H1 (cell line): ENCODE measurements around the gene RNMT. TPM values are rescaled to one million over a fixed set of nuclear protein-coding genes. Genes with fewer than 3 reads are reported as not detected.

Experiments used
- GABPA ChIP-seq: IDR thresholded peaks from 2 replicates; pipeline ENCODE4 v1.6.1; 2011; ENCODE audit warnings: mild to moderate bottlenecking, low read length, moderate library complexity, borderline replicate concordance; ENCODE audit not compliant: insufficient read depth
- SRF ChIP-seq: IDR thresholded peaks from 2 replicates; pipeline ENCODE4 v1.6.1; 2011; ENCODE audit warnings: mild to moderate bottlenecking, low read depth, low read length, moderate library complexity
- polyA plus RNA-seq, 7 experiments: library from polyadenylated mRNA; depleted of rRNA in 3 of 7; stranded (reverse) in 5 of 7; unstranded in 2 of 7; fragments of >200 nt in 5 of 7; fragments of 200-250 nt in 2 of 7; gene quantifications; 1 replicate in 5 of 7; 2 replicates in 1 of 7; 4 replicates in 1 of 7; pipeline versions ENCODE4 v1.2.1 to v1.2.3, GENCODE V29; 2011 to 2013; ENCODE audit warnings: missing spikeins in 2 of 7, mixed read lengths in 2 of 7
- total RNA-seq: library from RNA; stranded (reverse); fragmentation: NEBNext Ultra II Directional; extraction: Animal tissue kit (Norgen Biotek cat#: 25700); gene quantifications from 2 replicates; pipeline ENCODE4 v1.2.1, GENCODE V29; 2021
- TF ChIP-seq, protein P1 (sequence below): fragments of 300-600 bp; sonication (generic); IDR thresholded peaks from 2 replicates; pipeline ENCODE4 v1.7.1; 2012; ENCODE audit warnings: low read length, moderate library complexity, mild to moderate bottlenecking, inconsistent platforms; ENCODE audit not compliant: insufficient replicate concordance
- TF ChIP-seq, protein P2 (sequence below): IDR thresholded peaks from 2 replicates; pipeline ENCODE4 v1.6.1; 2012; ENCODE audit warnings: low read length, inconsistent platforms

RNMT gene
- total and polyA plus RNA-seq, 2 of the 8 experiments (the other 6 are each of a cell fraction or from before 2014, with no cell fraction given), result 25.3 to 63.5 TPM

GRCh38 chr18:13720847-13721246 is 5.6 kb upstream of the RNMT start (continued):
- TF ChIP-seq, protein P1, sequence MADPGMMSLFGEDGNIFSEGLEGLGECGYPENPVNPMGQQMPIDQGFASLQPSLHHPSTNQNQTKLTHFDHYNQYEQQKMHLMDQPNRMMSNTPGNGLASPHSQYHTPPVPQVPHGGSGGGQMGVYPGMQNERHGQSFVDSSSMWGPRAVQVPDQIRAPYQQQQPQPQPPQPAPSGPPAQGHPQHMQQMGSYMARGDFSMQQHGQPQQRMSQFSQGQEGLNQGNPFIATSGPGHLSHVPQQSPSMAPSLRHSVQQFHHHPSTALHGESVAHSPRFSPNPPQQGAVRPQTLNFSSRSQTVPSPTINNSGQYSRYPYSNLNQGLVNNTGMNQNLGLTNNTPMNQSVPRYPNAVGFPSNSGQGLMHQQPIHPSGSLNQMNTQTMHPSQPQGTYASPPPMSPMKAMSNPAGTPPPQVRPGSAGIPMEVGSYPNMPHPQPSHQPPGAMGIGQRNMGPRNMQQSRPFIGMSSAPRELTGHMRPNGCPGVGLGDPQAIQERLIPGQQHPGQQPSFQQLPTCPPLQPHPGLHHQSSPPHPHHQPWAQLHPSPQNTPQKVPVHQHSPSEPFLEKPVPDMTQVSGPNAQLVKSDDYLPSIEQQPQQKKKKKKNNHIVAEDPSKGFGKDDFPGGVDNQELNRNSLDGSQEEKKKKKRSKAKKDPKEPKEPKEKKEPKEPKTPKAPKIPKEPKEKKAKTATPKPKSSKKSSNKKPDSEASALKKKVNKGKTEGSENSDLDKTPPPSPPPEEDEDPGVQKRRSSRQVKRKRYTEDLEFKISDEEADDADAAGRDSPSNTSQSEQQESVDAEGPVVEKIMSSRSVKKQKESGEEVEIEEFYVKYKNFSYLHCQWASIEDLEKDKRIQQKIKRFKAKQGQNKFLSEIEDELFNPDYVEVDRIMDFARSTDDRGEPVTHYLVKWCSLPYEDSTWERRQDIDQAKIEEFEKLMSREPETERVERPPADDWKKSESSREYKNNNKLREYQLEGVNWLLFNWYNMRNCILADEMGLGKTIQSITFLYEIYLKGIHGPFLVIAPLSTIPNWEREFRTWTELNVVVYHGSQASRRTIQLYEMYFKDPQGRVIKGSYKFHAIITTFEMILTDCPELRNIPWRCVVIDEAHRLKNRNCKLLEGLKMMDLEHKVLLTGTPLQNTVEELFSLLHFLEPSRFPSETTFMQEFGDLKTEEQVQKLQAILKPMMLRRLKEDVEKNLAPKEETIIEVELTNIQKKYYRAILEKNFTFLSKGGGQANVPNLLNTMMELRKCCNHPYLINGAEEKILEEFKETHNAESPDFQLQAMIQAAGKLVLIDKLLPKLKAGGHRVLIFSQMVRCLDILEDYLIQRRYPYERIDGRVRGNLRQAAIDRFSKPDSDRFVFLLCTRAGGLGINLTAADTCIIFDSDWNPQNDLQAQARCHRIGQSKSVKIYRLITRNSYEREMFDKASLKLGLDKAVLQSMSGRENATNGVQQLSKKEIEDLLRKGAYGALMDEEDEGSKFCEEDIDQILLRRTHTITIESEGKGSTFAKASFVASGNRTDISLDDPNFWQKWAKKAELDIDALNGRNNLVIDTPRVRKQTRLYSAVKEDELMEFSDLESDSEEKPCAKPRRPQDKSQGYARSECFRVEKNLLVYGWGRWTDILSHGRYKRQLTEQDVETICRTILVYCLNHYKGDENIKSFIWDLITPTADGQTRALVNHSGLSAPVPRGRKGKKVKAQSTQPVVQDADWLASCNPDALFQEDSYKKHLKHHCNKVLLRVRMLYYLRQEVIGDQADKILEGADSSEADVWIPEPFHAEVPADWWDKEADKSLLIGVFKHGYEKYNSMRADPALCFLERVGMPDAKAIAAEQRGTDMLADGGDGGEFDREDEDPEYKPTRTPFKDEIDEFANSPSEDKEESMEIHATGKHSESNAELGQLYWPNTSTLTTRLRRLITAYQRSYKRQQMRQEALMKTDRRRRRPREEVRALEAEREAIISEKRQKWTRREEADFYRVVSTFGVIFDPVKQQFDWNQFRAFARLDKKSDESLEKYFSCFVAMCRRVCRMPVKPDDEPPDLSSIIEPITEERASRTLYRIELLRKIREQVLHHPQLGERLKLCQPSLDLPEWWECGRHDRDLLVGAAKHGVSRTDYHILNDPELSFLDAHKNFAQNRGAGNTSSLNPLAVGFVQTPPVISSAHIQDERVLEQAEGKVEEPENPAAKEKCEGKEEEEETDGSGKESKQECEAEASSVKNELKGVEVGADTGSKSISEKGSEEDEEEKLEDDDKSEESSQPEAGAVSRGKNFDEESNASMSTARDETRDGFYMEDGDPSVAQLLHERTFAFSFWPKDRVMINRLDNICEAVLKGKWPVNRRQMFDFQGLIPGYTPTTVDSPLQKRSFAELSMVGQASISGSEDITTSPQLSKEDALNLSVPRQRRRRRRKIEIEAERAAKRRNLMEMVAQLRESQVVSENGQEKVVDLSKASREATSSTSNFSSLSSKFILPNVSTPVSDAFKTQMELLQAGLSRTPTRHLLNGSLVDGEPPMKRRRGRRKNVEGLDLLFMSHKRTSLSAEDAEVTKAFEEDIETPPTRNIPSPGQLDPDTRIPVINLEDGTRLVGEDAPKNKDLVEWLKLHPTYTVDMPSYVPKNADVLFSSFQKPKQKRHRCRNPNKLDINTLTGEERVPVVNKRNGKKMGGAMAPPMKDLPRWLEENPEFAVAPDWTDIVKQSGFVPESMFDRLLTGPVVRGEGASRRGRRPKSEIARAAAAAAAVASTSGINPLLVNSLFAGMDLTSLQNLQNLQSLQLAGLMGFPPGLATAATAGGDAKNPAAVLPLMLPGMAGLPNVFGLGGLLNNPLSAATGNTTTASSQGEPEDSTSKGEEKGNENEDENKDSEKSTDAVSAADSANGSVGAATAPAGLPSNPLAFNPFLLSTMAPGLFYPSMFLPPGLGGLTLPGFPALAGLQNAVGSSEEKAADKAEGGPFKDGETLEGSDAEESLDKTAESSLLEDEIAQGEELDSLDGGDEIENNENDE, result no peak
- TF ChIP-seq, protein P2, sequence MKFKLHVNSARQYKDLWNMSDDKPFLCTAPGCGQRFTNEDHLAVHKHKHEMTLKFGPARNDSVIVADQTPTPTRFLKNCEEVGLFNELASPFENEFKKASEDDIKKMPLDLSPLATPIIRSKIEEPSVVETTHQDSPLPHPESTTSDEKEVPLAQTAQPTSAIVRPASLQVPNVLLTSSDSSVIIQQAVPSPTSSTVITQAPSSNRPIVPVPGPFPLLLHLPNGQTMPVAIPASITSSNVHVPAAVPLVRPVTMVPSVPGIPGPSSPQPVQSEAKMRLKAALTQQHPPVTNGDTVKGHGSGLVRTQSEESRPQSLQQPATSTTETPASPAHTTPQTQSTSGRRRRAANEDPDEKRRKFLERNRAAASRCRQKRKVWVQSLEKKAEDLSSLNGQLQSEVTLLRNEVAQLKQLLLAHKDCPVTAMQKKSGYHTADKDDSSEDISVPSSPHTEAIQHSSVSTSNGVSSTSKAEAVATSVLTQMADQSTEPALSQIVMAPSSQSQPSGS, result no peak
- TF ChIP-seq SRF (no peak; the same call in 1 of the 2 replicates), GABPA (no peak)
